Measurements from ENCODE around the gene GGT7.
"Not testable (repeated sequence)": the region's sequence is repeated elsewhere in the genome, so short reads cannot be mapped to it uniquely, and the experiment has no call there.

The GGT7 gene

DNA sequence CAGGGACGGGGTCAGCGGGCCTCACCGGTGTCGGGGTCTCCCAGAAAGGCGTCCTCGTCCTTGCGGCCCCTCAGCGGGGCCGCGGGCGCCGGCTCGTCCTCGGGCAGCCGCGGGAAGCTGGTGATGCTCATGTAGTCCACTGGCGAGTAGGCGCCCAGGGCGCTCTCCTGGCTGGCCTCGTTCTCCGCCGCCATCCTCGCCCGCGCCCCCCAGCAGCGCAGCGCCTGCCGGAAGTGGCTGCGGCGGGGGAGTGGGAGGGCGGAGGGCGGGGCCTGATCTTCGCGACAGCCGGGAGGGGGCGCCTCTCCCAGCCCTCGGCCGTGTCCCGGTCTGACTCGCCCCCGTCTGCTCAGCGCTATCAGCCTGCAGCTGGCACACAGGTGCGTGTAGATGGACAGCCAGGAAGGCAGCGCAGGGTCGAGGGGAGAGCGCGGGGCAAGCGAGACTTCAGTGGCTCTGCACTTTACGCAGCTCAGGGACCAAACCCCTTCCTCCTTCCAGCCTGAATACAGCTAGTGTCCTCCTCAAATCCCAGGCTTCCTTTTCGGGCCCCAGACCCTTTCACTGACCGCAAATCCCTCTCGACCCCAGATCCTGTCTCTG, at the start of gene GGT7:
Gene GGT7 (minus strand): TSS at position 235 of the 603 bp plus-strand sequence. CDS start 41 bp downstream, at position 194.
- DNase-seq (ENCODE audit: extremely low read depth in 1 of 2, low read depth in 1 of 2): peak; percentile 77 to 78

GRCh38 chr20:34921436-34921835, 48.8 kb upstream of the GGT7 start:
- DNase-seq (ENCODE audit: extremely low read depth in 1 of 2, low read depth in 1 of 2): peak in 1 of 2 donors; percentile 30

GRCh38 chr20:34920055-34920454, 47.4 kb upstream of the GGT7 start:
- no peak for DNase-seq (ENCODE audit: extremely low read depth in 1 of 2, low read depth in 1 of 2)

DNA sequence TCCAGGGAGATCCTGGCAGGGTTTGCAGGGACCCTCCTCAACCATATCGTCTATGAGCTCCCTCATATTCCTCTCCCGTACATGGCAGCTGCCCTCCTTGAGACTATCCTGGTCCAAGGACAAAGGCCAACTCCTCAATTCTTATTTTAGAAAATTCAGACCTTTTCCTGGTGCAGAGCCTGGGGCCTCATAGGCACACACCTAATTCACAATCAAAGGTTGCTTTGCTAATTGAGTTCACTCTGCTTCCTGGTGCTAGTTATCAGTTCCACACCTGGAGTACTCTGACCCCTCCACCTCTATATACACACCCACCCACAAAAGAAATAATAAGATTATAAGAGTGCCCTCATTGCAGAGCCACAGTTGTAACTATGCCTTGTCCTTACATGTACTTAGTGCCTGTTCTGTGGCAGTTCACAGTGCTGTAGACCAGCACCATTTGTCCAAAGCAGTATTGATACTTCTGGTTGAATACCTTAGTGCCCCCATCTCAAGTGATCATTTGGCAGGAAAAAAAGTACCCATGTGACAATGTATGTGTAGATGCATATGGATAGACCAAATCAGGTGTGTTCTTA, 44.2 kb upstream of the GGT7 start:
- DNase-seq (ENCODE audit: extremely low read depth in 1 of 2, low read depth in 1 of 2): no peak

GRCh38 chr20:34915749-34916455, 43.2 kb upstream of the GGT7 start:
- no peak for DNase-seq (ENCODE audit: extremely low read depth in 1 of 2, low read depth in 1 of 2)

DNA sequence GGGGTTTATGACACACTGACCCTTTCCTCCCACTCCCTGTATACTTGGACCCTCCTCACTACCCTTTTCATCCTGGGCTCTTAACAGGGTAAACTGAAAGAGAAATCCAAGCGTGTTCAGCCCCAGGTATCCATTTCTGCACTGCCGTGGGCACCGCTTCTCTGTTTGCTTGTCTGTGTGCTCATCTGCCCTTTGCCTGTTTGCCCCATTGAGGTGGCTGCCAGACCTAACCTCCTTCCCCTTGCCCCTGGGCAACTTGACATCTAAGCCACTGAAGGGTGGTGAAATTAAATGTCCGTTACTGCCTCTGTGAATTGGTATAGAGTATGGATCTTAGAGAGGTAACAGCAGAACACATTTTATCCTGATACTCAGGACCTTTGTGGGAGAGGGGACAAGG, 42.5 kb upstream of the GGT7 start:
- DNase-seq (ENCODE audit: extremely low read depth in 1 of 2, low read depth in 1 of 2): no peak

DNA sequence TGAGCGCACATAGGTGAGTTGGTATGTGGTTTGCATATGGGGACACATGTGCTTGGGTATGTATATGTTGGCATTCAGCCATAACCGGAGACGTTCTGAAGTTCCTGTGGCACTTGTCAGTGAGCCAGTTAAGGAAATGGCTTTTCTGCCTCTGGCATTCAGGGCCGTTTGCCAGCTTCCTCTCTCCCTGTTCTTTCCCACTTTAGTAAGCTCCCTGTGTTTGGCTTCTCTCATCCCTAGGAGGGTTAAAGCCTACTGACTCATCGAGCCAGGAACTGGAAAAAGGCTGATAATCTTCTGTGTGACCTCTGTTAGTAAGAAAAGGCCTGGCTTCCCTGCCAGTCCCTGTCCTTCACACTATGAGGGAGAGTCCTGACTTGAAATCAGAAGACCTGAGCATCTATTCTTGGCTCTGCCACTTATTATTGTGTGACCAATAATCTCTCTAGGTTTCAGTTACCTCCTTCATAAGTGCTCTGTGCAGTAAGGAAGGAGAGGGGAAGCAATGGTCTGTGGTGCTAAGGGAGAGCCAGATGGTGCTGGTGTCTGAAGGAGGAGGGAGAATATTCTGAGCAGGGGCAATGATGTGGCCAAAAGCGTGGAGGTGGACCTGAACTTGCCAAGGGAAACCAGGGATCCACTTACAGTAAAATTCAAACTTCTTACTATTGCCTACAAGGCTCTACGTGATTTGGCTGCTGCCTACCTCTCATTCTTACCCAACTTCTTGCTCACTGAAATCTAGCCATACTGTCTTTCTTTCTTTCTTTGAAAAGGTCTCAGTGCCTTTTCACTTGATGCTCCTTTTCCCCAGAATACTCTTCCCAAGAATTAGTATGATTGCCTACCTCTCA, 35.2 kb upstream of the GGT7 start:
- DNase-seq (ENCODE audit: extremely low read depth in 1 of 2, low read depth in 1 of 2): no peak

DNA sequence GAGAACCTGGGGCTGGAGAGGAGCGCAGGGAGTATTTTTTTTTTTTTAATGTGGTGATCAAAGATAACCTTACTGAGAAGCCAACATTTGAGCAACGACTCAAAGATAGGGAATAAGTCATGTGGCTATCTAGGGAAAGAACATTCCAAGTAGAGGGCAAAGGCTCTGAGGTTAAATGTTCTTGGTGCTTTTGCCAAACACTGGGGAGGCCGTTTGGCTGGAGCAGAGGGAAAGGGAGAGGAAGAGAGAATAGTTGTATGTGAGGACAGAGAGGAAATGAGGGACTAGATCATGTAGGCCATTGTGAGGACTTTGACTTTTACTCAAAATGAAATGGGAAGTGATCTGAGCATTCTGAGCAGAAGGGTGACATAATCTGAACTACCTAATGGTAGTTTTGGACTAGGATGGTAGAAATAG, 31.6 kb upstream of the GGT7 start:
- no peak for DNase-seq (ENCODE audit: extremely low read depth in 1 of 2, low read depth in 1 of 2)

DNA sequence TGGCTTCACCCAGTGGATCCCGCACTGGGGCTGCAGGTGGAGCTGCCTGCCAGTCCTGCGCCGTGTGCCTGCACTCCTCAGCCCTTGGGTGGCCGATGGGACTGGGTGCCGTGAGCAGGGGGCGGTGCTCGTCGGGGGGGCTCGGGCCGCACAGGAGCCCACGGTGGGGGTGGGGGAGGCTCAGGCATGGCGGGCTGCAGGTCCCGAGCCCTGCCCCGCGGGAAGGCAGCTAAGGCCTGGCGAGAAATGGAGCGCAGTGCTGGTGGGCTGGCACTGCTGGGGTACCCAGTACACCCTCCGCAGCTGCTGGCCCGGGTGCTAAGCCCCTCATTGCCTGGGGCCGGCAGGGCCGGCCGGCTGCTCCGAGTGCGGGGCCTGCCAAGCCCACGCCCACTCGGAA, 26.1 kb upstream of the GGT7 start:
- DNase-seq (ENCODE audit: extremely low read depth in 1 of 2, low read depth in 1 of 2): not testable (repeated sequence)

- not testable (repeated sequence) for DNase-seq (ENCODE audit: extremely low read depth in 1 of 2, low read depth in 1 of 2)
Observed at GRCh38 chr20:34898129-34898528, 25.5 kb upstream of the GGT7 start.

GRCh38 chr20:34896086-34896621, 23.5 kb upstream of the GGT7 start:
- no peak for DNase-seq (ENCODE audit: extremely low read depth in 1 of 2, low read depth in 1 of 2)

DNA sequence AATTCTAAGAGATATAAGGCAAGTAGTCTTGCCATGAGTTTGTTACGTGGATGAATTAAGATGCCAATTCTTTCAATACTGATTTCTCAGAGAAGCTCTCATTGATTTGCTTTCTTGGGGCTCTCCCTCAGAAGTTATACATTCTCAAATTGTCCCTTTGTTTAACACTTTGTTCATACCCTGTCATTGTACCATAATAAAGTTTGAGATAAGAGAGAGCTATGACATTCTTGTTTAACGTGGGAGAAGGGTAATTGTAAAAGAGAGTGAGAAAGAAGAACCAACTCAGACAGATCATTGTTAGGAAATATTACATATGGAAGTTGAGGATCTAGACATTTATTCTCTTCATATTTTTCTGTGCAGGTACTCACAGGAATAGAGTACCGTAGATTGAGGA, 22.8 kb upstream of the GGT7 start:
- no peak for DNase-seq (ENCODE audit: extremely low read depth in 1 of 2, low read depth in 1 of 2)

DNA sequence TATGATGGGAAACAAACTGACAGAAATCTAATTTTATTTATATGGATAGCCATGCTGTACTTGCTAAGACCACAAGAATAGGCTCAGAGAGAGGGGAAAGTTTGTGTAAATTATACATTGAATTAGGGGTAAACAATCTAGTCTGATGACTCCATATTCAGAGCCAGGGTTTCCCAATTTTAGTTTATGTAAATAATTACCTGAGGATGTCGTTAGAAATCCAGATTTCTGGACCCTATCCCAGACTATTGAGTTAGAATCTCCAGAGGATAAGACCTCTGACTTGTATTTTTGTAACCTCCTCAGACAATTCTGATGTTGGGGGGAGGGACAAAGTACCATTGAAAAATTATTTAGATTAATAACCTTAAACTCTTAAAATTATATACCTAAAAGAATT, 22.1 kb upstream of the GGT7 start:
- DNase-seq (ENCODE audit: extremely low read depth in 1 of 2, low read depth in 1 of 2): no peak

- no peak for DNase-seq (ENCODE audit: extremely low read depth in 1 of 2, low read depth in 1 of 2)
Observed at GRCh38 chr20:34892671-34893070, 20.0 kb upstream of the GGT7 start.

GRCh38 chr20:34891166-34892062, 18.8 kb upstream of the GGT7 start:
- peak in 1 of 2 donors; percentile 40 for DNase-seq (ENCODE audit: extremely low read depth in 1 of 2, low read depth in 1 of 2)

GRCh38 chr20:34888468-34888867, 15.8 kb upstream of the GGT7 start:
- no peak for DNase-seq (ENCODE audit: extremely low read depth in 1 of 2, low read depth in 1 of 2)

DNA sequence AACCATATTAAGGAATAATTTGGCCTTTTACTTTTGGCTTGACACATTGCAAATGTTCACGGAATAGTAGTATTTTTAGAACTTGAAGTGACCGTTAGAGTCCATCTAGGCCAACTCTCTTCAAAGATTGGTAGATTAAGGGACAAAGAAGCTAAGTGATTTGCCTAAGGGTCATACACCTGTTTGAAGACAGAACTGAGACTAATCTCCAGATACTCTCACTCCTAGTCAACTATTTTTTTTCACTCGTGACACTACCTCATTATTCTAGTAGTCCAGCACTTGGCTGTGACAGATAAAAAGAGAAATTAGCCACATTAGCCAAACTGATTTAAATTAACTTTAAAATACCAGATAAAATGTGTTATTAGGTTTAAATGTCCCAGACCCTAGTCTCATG, 14.4 kb upstream of the GGT7 start:
- no peak for DNase-seq (ENCODE audit: extremely low read depth in 1 of 2, low read depth in 1 of 2)

- DNase-seq (ENCODE audit: extremely low read depth in 1 of 2, low read depth in 1 of 2): no peak
Observed at GRCh38 chr20:34886122-34886521, 13.5 kb upstream of the GGT7 start.

GRCh38 chr20:34884260-34884659, 11.6 kb upstream of the GGT7 start:
- DNase-seq (ENCODE audit: extremely low read depth in 1 of 2, low read depth in 1 of 2): no peak

DNA sequence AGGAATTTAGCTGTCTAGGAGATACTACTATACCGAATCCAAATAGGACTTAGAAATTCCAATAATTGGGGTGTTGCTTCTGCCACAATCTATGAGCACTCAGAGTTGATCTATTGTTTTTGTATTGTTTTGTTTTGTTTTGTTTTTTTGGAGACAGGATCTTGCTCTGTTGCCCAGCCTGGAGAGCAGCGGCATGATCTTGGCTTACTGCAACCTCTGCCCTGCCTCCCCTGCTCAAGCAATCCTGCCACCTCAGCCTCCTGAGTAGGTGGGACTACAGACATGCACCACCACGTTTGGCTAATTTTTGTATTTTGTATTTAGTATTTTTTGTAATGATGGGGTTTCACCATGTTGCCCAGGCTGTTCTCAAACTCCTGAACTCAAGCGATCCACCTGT, 11.2 kb upstream of the GGT7 start:
- DNase-seq (ENCODE audit: extremely low read depth in 1 of 2, low read depth in 1 of 2): no peak

All from stimulated activated CD8-positive, alpha-beta memory T cell treated with anti-CD3 and anti-CD28 coated beads, Interleukin-7, amount 100 ng/mL, for 48 hours (primary cell).